ENCODE measurements around the gene TNFRSF1B.

Gene TNFRSF1B

DNA sequence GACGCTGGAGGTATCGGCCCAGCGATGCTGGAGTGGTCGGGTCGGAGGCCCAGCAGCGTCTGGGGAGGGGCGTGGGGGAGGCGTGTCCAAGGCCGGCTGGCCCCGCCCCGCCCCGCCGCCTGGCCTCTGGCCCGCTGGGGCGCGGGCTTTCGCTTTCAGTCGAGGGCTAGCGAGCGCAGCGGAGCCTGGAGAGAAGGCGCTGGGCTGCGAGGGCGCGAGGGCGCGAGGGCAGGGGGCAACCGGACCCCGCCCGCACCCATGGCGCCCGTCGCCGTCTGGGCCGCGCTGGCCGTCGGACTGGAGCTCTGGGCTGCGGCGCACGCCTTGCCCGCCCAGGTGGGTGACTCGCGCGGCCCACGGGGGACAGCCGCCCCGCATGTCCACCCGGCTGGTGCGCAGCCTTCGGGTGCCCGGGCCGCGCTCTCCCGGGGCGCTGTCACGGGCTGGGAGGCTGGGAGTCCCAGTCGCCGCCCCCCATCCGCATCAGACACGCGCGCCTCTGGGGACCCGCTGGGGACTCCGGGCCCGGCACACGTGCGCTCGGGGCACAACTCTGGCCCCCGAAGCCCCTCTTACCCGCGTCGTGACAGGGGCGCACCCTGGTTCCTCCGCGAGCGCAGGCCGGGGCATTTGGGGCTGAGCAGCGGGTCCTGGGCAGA lies at the start of gene TNFRSF1B:
Gene TNFRSF1B (plus strand): TSS at position 158 of the 659 bp plus-strand sequence. CDS start 101 bp downstream, at position 259.
- H3K79me2 ChIP-seq (ENCODE audit: insufficient read depth, low read depth): peaks cover 50% of the 10 kb centered on the region
- H3K4me1 ChIP-seq (ENCODE audit: low read depth, poor library complexity, severe bottlenecking): peaks cover 60% of the 10 kb centered on the region
- peak within 1 kb of the TSS; percentile 26 for H3K27ac ChIP-seq
- H3K36me3 ChIP-seq (ENCODE audit: insufficient read depth): no peaks in the 10 kb centered on the region
- peak within 1 kb of the TSS; percentile 79 for H3K9ac ChIP-seq
- H4K20me1 ChIP-seq (ENCODE audit: insufficient read depth): peaks cover 9% of the 10 kb centered on the region; the same call in 1 of the 2 replicates
- no peaks in the 10 kb centered on the region for H3K27me3 ChIP-seq (ENCODE audit: insufficient read depth, low read depth)
- peak within 1 kb of the TSS; percentile 96 for H3K4me2 ChIP-seq
- peak within 1 kb of the TSS; percentile 91 for H3K4me3 ChIP-seq (IDR thresholded peaks at IDR 0.05; ENCODE audit: insufficient read depth, low read depth, low read length)
- H2AFZ ChIP-seq (ENCODE audit: low read depth): peak within 1 kb of the TSS; percentile 57; the same call in 1 of the 2 replicates
- TF ChIP-seq, protein P1, sequence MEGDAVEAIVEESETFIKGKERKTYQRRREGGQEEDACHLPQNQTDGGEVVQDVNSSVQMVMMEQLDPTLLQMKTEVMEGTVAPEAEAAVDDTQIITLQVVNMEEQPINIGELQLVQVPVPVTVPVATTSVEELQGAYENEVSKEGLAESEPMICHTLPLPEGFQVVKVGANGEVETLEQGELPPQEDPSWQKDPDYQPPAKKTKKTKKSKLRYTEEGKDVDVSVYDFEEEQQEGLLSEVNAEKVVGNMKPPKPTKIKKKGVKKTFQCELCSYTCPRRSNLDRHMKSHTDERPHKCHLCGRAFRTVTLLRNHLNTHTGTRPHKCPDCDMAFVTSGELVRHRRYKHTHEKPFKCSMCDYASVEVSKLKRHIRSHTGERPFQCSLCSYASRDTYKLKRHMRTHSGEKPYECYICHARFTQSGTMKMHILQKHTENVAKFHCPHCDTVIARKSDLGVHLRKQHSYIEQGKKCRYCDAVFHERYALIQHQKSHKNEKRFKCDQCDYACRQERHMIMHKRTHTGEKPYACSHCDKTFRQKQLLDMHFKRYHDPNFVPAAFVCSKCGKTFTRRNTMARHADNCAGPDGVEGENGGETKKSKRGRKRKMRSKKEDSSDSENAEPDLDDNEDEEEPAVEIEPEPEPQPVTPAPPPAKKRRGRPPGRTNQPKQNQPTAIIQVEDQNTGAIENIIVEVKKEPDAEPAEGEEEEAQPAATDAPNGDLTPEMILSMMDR (conservative IDR thresholded peaks at IDR 0.05; ENCODE audit: low read depth, low read length): no peak

DNA sequence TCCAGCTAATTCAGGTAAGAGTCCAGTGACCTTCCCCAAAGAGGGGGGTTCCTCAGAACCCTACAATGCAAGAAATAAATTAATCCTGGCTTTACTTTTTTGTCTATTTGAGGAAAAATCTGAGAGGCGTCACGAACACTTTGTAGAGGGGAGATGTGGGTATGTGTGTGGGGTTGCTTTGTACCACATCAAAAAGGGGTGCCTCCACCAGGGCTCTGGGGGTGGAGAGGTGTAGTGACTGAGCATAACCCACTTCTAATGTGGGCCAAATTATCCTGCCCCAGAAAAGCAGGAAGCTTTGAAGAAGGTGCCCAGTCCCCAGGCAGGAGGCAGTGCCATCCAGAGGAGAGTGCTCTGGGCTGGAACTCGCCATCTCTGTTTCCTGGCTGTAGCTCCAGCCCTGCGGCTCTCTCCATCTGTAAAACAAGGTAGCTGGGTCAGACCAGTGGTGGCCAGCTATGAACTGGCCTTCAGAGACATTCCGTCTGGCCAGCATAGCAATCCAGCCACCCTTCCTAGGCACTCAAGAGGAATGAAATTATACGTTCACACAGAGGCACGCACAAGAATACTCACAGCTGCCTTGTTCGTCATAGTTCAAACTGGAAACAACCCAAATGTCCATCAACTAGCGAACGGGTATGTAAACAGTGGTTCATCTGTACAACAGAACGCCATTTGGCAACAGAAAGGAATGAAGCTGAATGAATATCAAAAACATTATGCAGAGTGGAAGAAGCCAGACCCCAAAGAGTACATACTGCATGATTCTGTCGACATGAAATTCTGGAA lies 45.4 kb upstream of the TNFRSF1B start:
- peaks cover 17% of the 10 kb centered on the region for H3K4me1 ChIP-seq (ENCODE audit: low read depth, poor library complexity, severe bottlenecking)
- no peak overlapping the region for H3K4me2 ChIP-seq

DNA sequence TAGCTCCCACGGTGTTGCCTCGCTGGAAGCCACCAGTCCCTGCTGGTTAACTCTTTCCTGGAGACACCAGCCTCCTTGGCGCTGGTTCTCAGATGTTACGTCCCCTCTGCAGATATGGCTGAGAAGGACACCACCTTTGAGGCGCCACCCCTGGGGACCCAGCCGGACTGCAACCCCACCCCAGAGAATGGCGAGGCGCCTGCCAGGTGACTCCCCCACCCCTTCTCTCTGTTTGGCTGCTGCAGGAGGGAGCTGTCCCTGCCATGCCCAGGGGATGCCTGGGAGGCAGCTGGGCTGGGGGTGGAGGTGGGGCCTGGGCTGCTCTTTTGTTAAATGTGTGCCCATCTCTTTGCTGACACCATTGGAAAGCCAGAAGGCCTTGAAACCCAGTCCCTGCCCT lies 43.6 kb upstream of the TNFRSF1B start:
- H3K36me3 ChIP-seq (ENCODE audit: insufficient read depth): no peaks in the 10 kb centered on the region
- H3K4me1 ChIP-seq (ENCODE audit: low read depth, poor library complexity, severe bottlenecking): peaks cover 35% of the 10 kb centered on the region
- TF ChIP-seq, protein P1 (conservative IDR thresholded peaks at IDR 0.05; ENCODE audit: low read depth, low read length): no peak
- H3K27ac ChIP-seq: no peak overlapping the region
- no peaks in the 10 kb centered on the region; the same call in 1 of the 2 replicates for H3K27me3 ChIP-seq (ENCODE audit: insufficient read depth, low read depth)
- no peak overlapping the region for H2AFZ ChIP-seq (ENCODE audit: low read depth)
- H4K20me1 ChIP-seq (ENCODE audit: insufficient read depth): no peaks in the 10 kb centered on the region
- no peaks in the 10 kb centered on the region for H3K79me2 ChIP-seq (ENCODE audit: insufficient read depth, low read depth)
- no peak overlapping the region for H3K4me3 ChIP-seq (IDR thresholded peaks at IDR 0.05; ENCODE audit: insufficient read depth, low read depth, low read length)
- no peak overlapping the region for H3K4me2 ChIP-seq
- no peak overlapping the region for H3K9ac ChIP-seq

More for the DNA sequence above, 45.4 kb upstream of the TNFRSF1B start:
- Histone ChIP-seq H3K9ac (no peak overlapping the region), H3K36me3 (ENCODE audit: insufficient read depth) (no peaks in the 10 kb centered on the region), H3K27ac (no peak overlapping the region), H3K79me2 (ENCODE audit: insufficient read depth, low read depth) (no peaks in the 10 kb centered on the region), H2AFZ (ENCODE audit: low read depth) (no peak overlapping the region), H4K20me1 (ENCODE audit: insufficient read depth) (no peaks in the 10 kb centered on the region), H3K4me3 (IDR thresholded peaks at IDR 0.05; ENCODE audit: insufficient read depth, low read depth, low read length) (no peak overlapping the region), H3K27me3 (ENCODE audit: insufficient read depth, low read depth) (no peaks in the 10 kb centered on the region; the same call in 1 of the 2 replicates)
- TF ChIP-seq, protein P1 (conservative IDR thresholded peaks at IDR 0.05; ENCODE audit: low read depth, low read length): no peak

DNA sequence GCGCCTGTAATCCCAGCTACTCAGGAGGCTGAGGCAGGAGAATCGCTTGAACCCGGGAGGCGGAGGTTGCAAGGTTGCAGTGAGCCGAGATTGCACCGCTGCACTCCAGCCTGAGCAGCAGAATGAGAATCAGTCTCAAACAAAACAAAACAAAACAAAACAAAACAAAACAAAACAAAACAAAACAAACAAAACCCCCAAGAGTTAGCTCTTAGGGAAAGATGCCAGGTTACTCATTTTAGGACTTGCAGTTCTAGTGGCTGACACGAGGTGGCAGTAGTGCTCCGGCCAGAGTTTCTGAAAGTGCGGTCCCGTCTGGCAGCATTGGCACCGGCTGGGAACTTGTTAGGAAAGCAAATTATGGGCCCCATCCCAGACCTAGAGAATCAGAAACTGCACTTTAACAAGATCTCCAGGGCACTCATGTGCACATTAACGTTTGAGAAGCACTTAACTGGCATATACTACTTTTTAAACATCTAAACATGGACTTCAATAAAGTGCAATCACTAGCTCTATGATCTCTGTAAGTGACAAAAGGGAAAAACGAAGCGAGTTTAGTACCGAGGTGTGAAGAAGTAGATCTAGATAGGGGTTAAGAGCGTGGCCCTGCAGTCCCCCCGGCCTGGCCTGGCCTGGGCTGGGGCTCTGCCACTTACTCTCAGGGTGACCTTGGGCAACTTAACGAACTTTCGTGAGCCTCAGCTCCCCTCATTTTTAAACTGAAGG lies 41.9 kb upstream of the TNFRSF1B start:
- H3K27ac ChIP-seq: no peak overlapping the region
- peak overlapping the region; percentile 19; the same call in 1 of the 2 replicates for H3K4me2 ChIP-seq
- no peak overlapping the region for H3K4me3 ChIP-seq (IDR thresholded peaks at IDR 0.05; ENCODE audit: insufficient read depth, low read depth, low read length)
- TF ChIP-seq, protein P1 (conservative IDR thresholded peaks at IDR 0.05; ENCODE audit: low read depth, low read length): peak; percentile 91
- peak overlapping the region; percentile 0; the same call in 1 of the 2 replicates for H2AFZ ChIP-seq (ENCODE audit: low read depth)
- peaks cover 40% of the 10 kb centered on the region for H3K4me1 ChIP-seq (ENCODE audit: low read depth, poor library complexity, severe bottlenecking)
- H4K20me1 ChIP-seq (ENCODE audit: insufficient read depth): no peaks in the 10 kb centered on the region
- no peak overlapping the region for H3K9ac ChIP-seq
- H3K36me3 ChIP-seq (ENCODE audit: insufficient read depth): no peaks in the 10 kb centered on the region
- no peaks in the 10 kb centered on the region for H3K79me2 ChIP-seq (ENCODE audit: insufficient read depth, low read depth)
- H3K27me3 ChIP-seq (ENCODE audit: insufficient read depth, low read depth): no peaks in the 10 kb centered on the region; the same call in 1 of the 2 replicates

Data from KMS-11 (cell line).